A549 (cell line): ENCODE measurements around the gene AMY2A. TPM values are rescaled to one million over a fixed set of nuclear protein-coding genes. Genes with fewer than 3 reads are reported as not detected.
"Not testable (repeated sequence)": the region's sequence is repeated elsewhere in the genome, so short reads cannot be mapped to it uniquely, and the experiment has no call there.

Experiments
- ATAC-seq, 2 experiments: fragments of 200-7000 bp in 1 of 2; fragments of >200 bp in 1 of 2; cut with Nextera tagmentation in 1 of 2; cut with Tn5 transposase in 1 of 2; 3 replicates each; pipeline versions ENCODE4 v1.8.0 to v1.9.1; 2018 to 2020; ENCODE audit warnings: mild to moderate bottlenecking in 1 of 2, moderate library complexity in 1 of 2
- CTCF ChIA-PET: fragments of 300-600 bp; sonication (Branson Sonifier 250); formaldehyde crosslinking; extraction: SDS; loops from one replicate; lab custom pipeline; 2021; ENCODE audit warnings: antibody characterized with exemption, inconsistent platforms; lab: Yijun Ruan, JAX
- POLR2A ChIA-PET: fragments of 350-600 bp; formaldehyde crosslinking; extraction: SDS; loops from one replicate; lab custom pipeline; 2021; ENCODE audit warnings: antibody characterized with exemption, inconsistent platforms; lab: Yijun Ruan, JAX
- DNase-seq, 2 experiments: peaks; one replicate each; pipeline versions ENCODE4 v3.0.0 to v3.0.0-alpha.2; 2011 to 2016; ENCODE audit warnings: low read depth in 1 of 2, low spot score in 1 of 2
- FAIRE-seq: peaks from 2 replicates; lab custom pipeline; 2011; peaks lifted over from hg19 to GRCh38; lab: Jason Lieb, UNC
- H3K27ac ChIP-seq, 2 experiments: fragments of >200 bp; sonication (Bioruptor Twin); formaldehyde crosslinking; 3 replicates each; pipeline ENCODE4 v1.5.1; 2016 to 2017
- H3K4me1 ChIP-seq: fragments of >200 bp; sonication (Bioruptor Twin); formaldehyde crosslinking; 3 replicates; pipeline ENCODE4 v1.6.1; 2016
- H3K4me2 ChIP-seq: fragments of >200 bp; sonication (Bioruptor Twin); formaldehyde crosslinking; 3 replicates; pipeline ENCODE4 v1.6.1; 2016
- H3K4me3 ChIP-seq: fragments of >200 bp; sonication (Bioruptor Twin); formaldehyde crosslinking; 3 replicates; pipeline ENCODE4 v1.5.1; 2016
- H3K9me3 ChIP-seq: fragments of >200 bp; sonication (Bioruptor Twin); formaldehyde crosslinking; 3 replicates; pipeline ENCODE4 v1.6.1; 2016
- BHLHE40 ChIP-seq: IDR thresholded peaks from 2 replicates; pipeline ENCODE4 v1.6.1; 2012; ENCODE audit warnings: low read depth, low read length, inconsistent platforms
- CBX8 ChIP-seq: fragments of 200-600 bp; sonication (generic); IDR thresholded peaks from 2 replicates; pipeline ENCODE4 v1.6.1; 2016
- CEBPB ChIP-seq, 2 experiments: fragments of >200 bp in 1 of 2; sonication (Bioruptor Twin) in 1 of 2; formaldehyde crosslinking in 1 of 2; IDR thresholded peaks; 2 replicates each; pipeline ENCODE4 v1.6.1; 2012 to 2016
- CHD2 ChIP-seq: fragments of 150-350 bp; IDR thresholded peaks from 2 replicates; pipeline ENCODE4 v1.6.1; 2014; ENCODE audit warnings: low read length; ENCODE audit not compliant: partially characterized antibody
- EHMT2 ChIP-seq: fragments of 200-600 bp; sonication (generic); IDR thresholded peaks from 2 replicates; pipeline ENCODE4 v1.6.1; 2016; ENCODE audit warnings: antibody characterized with exemption, low read depth, mild to moderate bottlenecking, moderate library complexity
- ELK1 ChIP-seq: fragments of 150-350 bp; IDR thresholded peaks from 2 replicates; pipeline ENCODE4 v1.6.1; 2014; ENCODE audit warnings: low read depth, mild to moderate bottlenecking, low read length
- EP300 ChIP-seq, 2 experiments: fragments of >200 bp; sonication (Bioruptor Twin); formaldehyde crosslinking; IDR thresholded peaks; 2 replicates in 1 of 2; 3 replicates in 1 of 2; pipeline ENCODE4 v1.6.1; 2016 to 2017
- ESRRA ChIP-seq: fragments of 150-350 bp; IDR thresholded peaks from 2 replicates; pipeline ENCODE4 v1.6.1; 2014; ENCODE audit warnings: mild to moderate bottlenecking, low read length, borderline replicate concordance
- FOSB ChIP-seq: fragments of 250-450 bp; sonication (Bioruptor Pico); IDR thresholded peaks from 2 replicates; pipeline ENCODE4 v1.5.0; 2020; ENCODE audit warnings: mild to moderate bottlenecking, moderate library complexity
- HDAC2 ChIP-seq: fragments of 200-600 bp; sonication (generic); IDR thresholded peaks from 2 replicates; pipeline ENCODE4 v1.6.1; 2016
- HOXA7 ChIP-seq: fragments of 250-450 bp; sonication (Bioruptor Pico); IDR thresholded peaks from 2 replicates; pipeline ENCODE4 v1.5.0; 2020; ENCODE audit warnings: mild to moderate bottlenecking, moderate library complexity
- HOXB13 ChIP-seq: fragments of 250-450 bp; sonication (Bioruptor Pico); IDR thresholded peaks from 2 replicates; pipeline ENCODE4 v1.5.0; 2020; ENCODE audit warnings: low read depth, mild to moderate bottlenecking, moderate library complexity
- KDM1A ChIP-seq: fragments of 200-600 bp; sonication (generic); IDR thresholded peaks from 2 replicates; pipeline ENCODE4 v1.6.1; 2016; ENCODE audit warnings: low read depth, mild to moderate bottlenecking
- KDM5A ChIP-seq: fragments of 200-600 bp; sonication (generic); IDR thresholded peaks from 2 replicates; pipeline ENCODE4 v1.6.1; 2016; ENCODE audit warnings: antibody characterized with exemption, mild to moderate bottlenecking
- MAFK ChIP-seq: fragments of 450-650 bp; IDR thresholded peaks from 2 replicates; pipeline ENCODE4 v1.6.1; 2014; ENCODE audit not compliant: partially characterized antibody
- MYC ChIP-seq: IDR thresholded peaks from 2 replicates; pipeline ENCODE4 v1.6.1; 2012; ENCODE audit warnings: mild to moderate bottlenecking, inconsistent platforms, low read length, improper control_type of control experiment, borderline replicate concordance
- NFE2L2 ChIP-seq: fragments of 150-350 bp; conservative IDR thresholded peaks from 2 replicates; pipeline ENCODE4 v1.6.1; 2014; ENCODE audit warnings: low read length
- NPAS2 ChIP-seq: fragments of 250-450 bp; sonication (Bioruptor Pico); IDR thresholded peaks from 2 replicates; pipeline ENCODE4 v1.8.0; 2022; ENCODE audit warnings: mild to moderate bottlenecking, moderate library complexity, borderline replicate concordance
- RAD21 ChIP-seq, 2 experiments: fragments of >200 bp in 1 of 2; sonication (Bioruptor Twin) in 1 of 2; formaldehyde crosslinking in 1 of 2; IDR thresholded peaks in 1 of 2; conservative IDR thresholded peaks in 1 of 2; 2 replicates in 1 of 2; 3 replicates in 1 of 2; pipeline ENCODE4 v1.6.1; 2012 to 2018; ENCODE audit warnings: inconsistent platforms in 1 of 2
- REST ChIP-seq: fragments of 200-600 bp; sonication (generic); IDR thresholded peaks from 2 replicates; pipeline ENCODE4 v1.6.1; 2016; ENCODE audit warnings: antibody characterized with exemption, mild to moderate bottlenecking, moderate library complexity
- RFX5 ChIP-seq: fragments of 450-650 bp; IDR thresholded peaks from 2 replicates; pipeline ENCODE4 v1.7.1; 2014; ENCODE audit warnings: antibody characterized with exemption, mild to moderate bottlenecking, moderate library complexity
- RNF2 ChIP-seq: fragments of 200-600 bp; sonication (generic); IDR thresholded peaks from 2 replicates; pipeline ENCODE4 v1.6.1; 2016; ENCODE audit warnings: low read depth, mild to moderate bottlenecking, antibody characterized with exemption, moderate library complexity, borderline replicate concordance
- SREBF2 ChIP-seq: fragments of 450-650 bp; IDR thresholded peaks from 2 replicates; pipeline ENCODE4 v1.6.1; 2014; ENCODE audit warnings: mild to moderate bottlenecking, moderate library complexity
- TP53 ChIP-seq: fragments of 250-450 bp; sonication (Bioruptor Pico); IDR thresholded peaks from 2 replicates; pipeline ENCODE4 v1.5.0; 2021; ENCODE audit warnings: mild to moderate bottlenecking, moderate library complexity
- ZNF302 ChIP-seq: fragments of 250-450 bp; sonication (Bioruptor Pico); IDR thresholded peaks from 2 replicates; pipeline ENCODE4 v1.9.0; 2021; ENCODE audit warnings: inconsistent platforms, mild to moderate bottlenecking, moderate library complexity
- WGBS: methylation state at CpG from one replicate; pipeline ENCODE4 v1.1.6; 2017; ENCODE audit errors: missing lambda C conversion rate; 5-methylcytosine and 5-hydroxymethylcytosine counted together
- polyA plus RNA-seq, 4 experiments: library from polyadenylated mRNA; depleted of rRNA in 3 of 4; stranded (reverse); fragments of >200 nt; fragmentation: RNase III in 1 of 4; extraction: RNeasy Plus Mini Kit Qiagen cat#74134 plus additional on column Dnase treatment in 1 of 4; gene quantifications; 2 replicates in 3 of 4; 3 replicates in 1 of 4; pipeline ENCODE4 v1.2.3, GENCODE V29; 2011 to 2017
- TF ChIP-seq, protein P1 (sequence below): fragments of >200 bp; sonication (Bioruptor Twin); formaldehyde crosslinking; IDR thresholded peaks from 3 replicates; pipeline ENCODE4 v1.6.1; 2016
- TF ChIP-seq, protein P2 (sequence below): IDR thresholded peaks from 2 replicates; pipeline ENCODE4 v1.6.1; 2012
- TF ChIP-seq, protein P3 (sequence below): fragments of 250-450 bp; sonication (Bioruptor Pico); IDR thresholded peaks from 2 replicates; pipeline ENCODE4 v1.5.0; 2021; ENCODE audit warnings: mild to moderate bottlenecking, moderate library complexity, borderline replicate concordance

The AMY2A gene
- polyA plus RNA-seq, 2 of the 4 experiments (the other 2 are of a cell fraction) = not detected

DNA sequence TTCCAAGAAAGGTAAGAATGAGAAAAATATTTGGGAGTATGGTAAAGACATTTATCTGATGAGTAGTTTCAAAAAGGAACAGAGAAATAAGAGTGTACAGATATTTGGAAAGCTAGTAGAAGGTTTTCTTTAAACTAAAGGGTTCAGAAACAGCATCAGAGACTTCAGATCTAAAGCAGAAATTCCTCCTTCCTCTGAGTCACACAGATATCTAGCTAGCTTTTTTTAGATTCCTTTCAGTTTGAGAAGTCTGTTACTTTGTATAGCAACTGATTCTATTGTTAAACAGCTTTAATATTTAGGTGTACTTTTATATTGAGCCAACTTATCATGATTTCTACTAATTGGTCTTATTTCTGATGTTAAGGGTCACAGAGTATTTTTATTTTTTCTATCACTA, 41.2 kb upstream of the AMY2A start:
- Histone ChIP-seq H3K4me3 (no peak overlapping the region), H3K4me1 (no peaks in the 10 kb centered on the region), H3K9me3 (no peaks in the 10 kb centered on the region), H3K27ac (no peak overlapping the region), H3K4me2 (no peak overlapping the region)
- ChIA-PET CTCF (no interaction called here), POLR2A (interaction anchor here (0.7 kb wide), 1 partner anchor 507 kb away, joined by 3 read pairs; no protein-coding TSS in a partner anchor)
- DNase-seq = no peak
- FAIRE-seq = no peak
- no peak for ATAC-seq
- TF ChIP-seq NPAS2 (CRISPR knock-in tag) (no peak), HOXB13 (no peak), ELK1 (no peak), FOSB (CRISPR knock-in tag) (no peak), NFE2L2 (no peak), MAFK (no peak), KDM1A (no peak), CBX8 (no peak), CHD2 (no peak), CEBPB (IDR thresholded peaks at IDR 0.05) (no peak), RFX5 (no peak), RNF2 (no peak), EP300 (IDR thresholded peaks at IDR 0.05) (no peak), TP53 (CRISPR knock-in tag) (no peak), MYC (no peak), REST (no peak), RAD21 (conservative IDR thresholded peaks at IDR 0.05 in 1 of 2, IDR thresholded peaks at IDR 0.05 in 1 of 2) (no peak)
- TF ChIP-seq, protein P1, sequence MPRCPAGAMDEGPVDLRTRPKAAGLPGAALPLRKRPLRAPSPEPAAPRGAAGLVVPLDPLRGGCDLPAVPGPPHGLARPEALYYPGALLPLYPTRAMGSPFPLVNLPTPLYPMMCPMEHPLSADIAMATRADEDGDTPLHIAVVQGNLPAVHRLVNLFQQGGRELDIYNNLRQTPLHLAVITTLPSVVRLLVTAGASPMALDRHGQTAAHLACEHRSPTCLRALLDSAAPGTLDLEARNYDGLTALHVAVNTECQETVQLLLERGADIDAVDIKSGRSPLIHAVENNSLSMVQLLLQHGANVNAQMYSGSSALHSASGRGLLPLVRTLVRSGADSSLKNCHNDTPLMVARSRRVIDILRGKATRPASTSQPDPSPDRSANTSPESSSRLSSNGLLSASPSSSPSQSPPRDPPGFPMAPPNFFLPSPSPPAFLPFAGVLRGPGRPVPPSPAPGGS = no peak
- TF ChIP-seq, protein P2, sequence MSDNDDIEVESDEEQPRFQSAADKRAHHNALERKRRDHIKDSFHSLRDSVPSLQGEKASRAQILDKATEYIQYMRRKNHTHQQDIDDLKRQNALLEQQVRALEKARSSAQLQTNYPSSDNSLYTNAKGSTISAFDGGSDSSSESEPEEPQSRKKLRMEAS = no peak

GRCh38 chr1:103576784-103577183, 40.4 kb upstream of the AMY2A start:
- H3K4me3 ChIP-seq = not testable (repeated sequence)

DNA sequence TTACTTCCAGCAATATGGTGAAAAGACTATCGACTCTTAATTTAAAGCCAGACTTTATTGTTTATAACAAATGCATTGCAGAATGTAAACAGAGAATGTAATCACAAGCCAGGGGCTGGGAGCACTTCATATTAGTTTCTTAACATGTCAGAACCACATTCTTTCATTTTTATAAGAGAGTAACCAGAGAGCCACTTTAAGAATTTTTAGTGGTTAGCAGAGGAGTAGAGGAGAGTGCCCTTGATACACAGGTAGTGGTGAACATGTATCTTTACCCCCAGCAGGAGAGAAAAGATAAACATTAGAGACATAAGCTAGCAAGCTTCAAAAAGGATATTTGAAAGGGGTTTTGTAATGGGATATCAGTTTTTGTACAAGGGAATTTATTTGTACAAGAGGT, 34.8 kb upstream of the AMY2A start:
- no peak overlapping the region for H3K4me2 ChIP-seq
- ATAC-seq (no peak), DNase-seq (no peak), FAIRE-seq (no peak)
- WGBS = 0% methylated on average over 1 of the region's 1 CpG
- H3K4me1 ChIP-seq = no peaks in the 10 kb centered on the region
- no peaks in the 10 kb centered on the region for H3K9me3 ChIP-seq
- CTCF ChIA-PET = no interaction called here
- H3K27ac ChIP-seq = no peak overlapping the region
- POLR2A ChIA-PET = no interaction called here
- no peak overlapping the region for H3K4me3 ChIP-seq
- no peak for TF ChIP-seq CHD2
- no peak for TF ChIP-seq ZNF302 (CRISPR knock-in tag)
- TF ChIP-seq, protein P3, sequence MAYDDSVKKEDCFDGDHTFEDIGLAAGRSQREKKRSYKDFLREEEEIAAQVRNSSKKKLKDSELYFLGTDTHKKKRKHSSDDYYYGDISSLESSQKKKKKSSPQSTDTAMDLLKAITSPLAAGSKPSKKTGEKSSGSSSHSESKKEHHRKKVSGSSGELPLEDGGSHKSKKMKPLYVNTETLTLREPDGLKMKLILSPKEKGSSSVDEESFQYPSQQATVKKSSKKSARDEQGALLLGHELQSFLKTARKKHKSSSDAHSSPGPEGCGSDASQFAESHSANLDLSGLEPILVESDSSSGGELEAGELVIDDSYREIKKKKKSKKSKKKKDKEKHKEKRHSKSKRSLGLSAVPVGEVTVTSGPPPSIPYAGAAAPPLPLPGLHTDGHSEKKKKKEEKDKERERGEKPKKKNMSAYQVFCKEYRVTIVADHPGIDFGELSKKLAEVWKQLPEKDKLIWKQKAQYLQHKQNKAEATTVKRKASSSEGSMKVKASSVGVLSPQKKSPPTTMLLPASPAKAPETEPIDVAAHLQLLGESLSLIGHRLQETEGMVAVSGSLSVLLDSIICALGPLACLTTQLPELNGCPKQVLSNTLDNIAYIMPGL (CRISPR knock-in tag) = no peak
- TF ChIP-seq FOSB (CRISPR knock-in tag) = no peak
- no peak for TF ChIP-seq HDAC2
- TF ChIP-seq KDM5A = no peak
- TF ChIP-seq RFX5 = no peak
- TF ChIP-seq CBX8 = no peak
- no peak for TF ChIP-seq HOXB13
- TF ChIP-seq RNF2 = no peak
- no peak for TF ChIP-seq SREBF2
- TF ChIP-seq BHLHE40 = no peak
- TF ChIP-seq HOXA7 (CRISPR knock-in tag) = no peak
- no peak for TF ChIP-seq ESRRA
- TF ChIP-seq EHMT2 = no peak

More at GRCh38 chr1:103576784-103577183, 40.4 kb upstream of the AMY2A start:
- ATAC-seq, H3K27ac ChIP-seq, DNase-seq, H3K4me1 ChIP-seq, H3K4me2 ChIP-seq, CTCF ChIA-PET, H3K9me3 ChIP-seq, FAIRE-seq, POLR2A ChIA-PET: not testable (repeated sequence)
- WGBS = 7% methylated on average over 3 of the region's 5 CpGs
